ENCODE data around the gene EIF4E1B.

DNA sequence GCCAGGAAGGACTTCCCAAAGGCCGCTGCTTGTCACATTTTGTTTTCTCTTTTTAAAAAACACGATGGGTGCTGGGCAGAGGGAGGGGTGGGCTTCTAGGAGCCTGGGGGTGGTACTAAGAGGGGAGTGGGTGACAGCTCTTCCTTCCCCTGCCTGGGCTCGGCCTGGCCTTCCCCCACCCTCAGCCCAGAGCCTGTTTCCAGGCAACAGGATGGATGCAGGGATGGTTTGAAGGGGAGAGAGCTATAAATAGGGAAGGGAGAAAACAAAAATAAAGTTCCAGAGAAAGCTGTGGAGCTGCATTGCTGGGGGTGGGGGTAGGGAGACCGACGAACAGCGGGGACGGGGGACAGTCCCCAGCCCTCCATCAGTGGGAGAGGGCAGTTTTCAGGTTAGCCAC is 14.0 kb upstream of the EIF4E1B start:
- TF ChIP-seq POLR2A (IDR thresholded peaks at IDR 0.05; ENCODE audit: low read depth, low read length): no peak
- TF ChIP-seq POLR2AphosphoS5 (IDR thresholded peaks at IDR 0.05; ENCODE audit: low read depth, low read length): no peak
- TF ChIP-seq TAF1 (IDR thresholded peaks at IDR 0.05; ENCODE audit: borderline replicate concordance, low read depth, low read length): no peak

All from GM12892 (cell line).